Activated naive CD4-positive, alpha-beta T cell treated with anti-CD3 and anti-CD28 coated beads, Interleukin-2, amount 10 ng/mL, durations not matched to agents 7 days and 5 days (primary cell): ENCODE results near the gene CDIPT.
A peak's percentile ranks its signal among the peaks of the same experiment; 100 is the strongest.
"Not testable (repeated sequence)": the region's sequence is repeated elsewhere in the genome, so short reads cannot be mapped to it uniquely, and the experiment has no call there.

ENCODE experiments used
- CTCF ChIA-PET: fragments of 350-600 bp; sonication (Branson Sonifier 250); formaldehyde crosslinking; loops from one replicate; lab custom pipeline; 2021; ENCODE audit warnings: antibody characterized with exemption; lab: Charles Lee
- DNase-seq: peaks from one replicate; pipeline ENCODE4 v3.0.0-alpha.2; 2020
- H3K27ac Mint-ChIP-seq: one replicate; pipeline ENCODE4 v1.8.0; 2021; ENCODE audit warnings: mild to moderate bottlenecking, moderate library complexity, mixed read lengths
- H3K27me3 Mint-ChIP-seq: one replicate; pipeline ENCODE4 v1.8.0; 2021; ENCODE audit warnings: mild to moderate bottlenecking, mixed read lengths
- H3K36me3 Mint-ChIP-seq: one replicate; pipeline ENCODE4 v1.8.0; 2021; ENCODE audit warnings: mixed read lengths
- H3K4me1 Mint-ChIP-seq: one replicate; pipeline ENCODE4 v1.8.0; 2021; ENCODE audit warnings: mixed read lengths
- H3K4me3 Mint-ChIP-seq: one replicate; pipeline ENCODE4 v1.8.0; 2021; ENCODE audit warnings: mild to moderate bottlenecking, moderate library complexity, mixed read lengths
- H3K9me3 Mint-ChIP-seq: one replicate; pipeline ENCODE4 v1.8.0; 2021; ENCODE audit warnings: mixed read lengths

The CDIPT gene

DNA sequence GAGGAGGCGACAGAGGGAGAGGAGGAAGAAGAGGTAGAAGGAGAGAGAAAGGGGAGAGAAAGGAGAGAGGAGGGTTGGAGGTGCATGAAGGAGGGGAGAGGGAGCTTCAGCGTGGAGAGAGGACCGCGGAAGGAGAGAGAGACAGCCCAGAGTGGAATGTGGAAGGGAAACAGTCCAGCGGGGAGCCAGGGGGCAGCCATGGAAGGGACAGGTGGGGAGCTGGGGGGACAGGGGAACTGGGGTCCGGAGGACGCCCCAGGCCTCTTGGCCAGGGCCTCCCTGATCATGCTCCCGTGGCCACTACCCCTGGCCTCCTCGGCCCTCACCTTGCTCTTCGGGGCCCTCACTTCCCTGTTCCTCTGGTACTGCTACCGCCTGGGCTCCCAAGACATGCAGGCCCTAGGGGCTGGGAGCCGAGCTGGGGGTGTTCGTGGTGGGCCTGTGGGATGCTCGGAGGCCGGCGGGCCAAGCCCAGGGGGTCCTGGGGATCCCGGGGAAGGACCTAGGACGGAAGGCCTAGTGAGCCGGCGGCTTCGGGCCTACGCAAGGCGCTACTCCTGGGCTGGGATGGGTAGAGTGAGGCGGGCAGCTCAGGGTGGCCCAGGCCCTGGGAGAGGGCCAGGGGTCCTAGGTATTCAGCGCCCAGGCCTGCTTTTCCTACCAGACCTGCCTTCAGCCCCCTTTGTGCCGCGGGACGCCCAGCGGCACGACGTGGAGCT lies 38.0 kb upstream of the CDIPT start:
- Mint-ChIP-seq H3K27ac (peak overlapping the region; percentile 64), H3K9me3 (no peaks in the 10 kb centered on the region), H3K36me3 (no peaks in the 10 kb centered on the region), H3K4me1 (peaks cover 13% of the 10 kb centered on the region), H3K27me3 (peaks cover 55% of the 10 kb centered on the region), H3K4me3 (peak overlapping the region; percentile 67)
- CTCF ChIA-PET = interaction anchor here (1.0 kb wide), 1 partner anchor 61 kb away, joined by 3 read pairs; the partner anchor contains the start of gene TMEM219
- DNase-seq = no peak

DNA sequence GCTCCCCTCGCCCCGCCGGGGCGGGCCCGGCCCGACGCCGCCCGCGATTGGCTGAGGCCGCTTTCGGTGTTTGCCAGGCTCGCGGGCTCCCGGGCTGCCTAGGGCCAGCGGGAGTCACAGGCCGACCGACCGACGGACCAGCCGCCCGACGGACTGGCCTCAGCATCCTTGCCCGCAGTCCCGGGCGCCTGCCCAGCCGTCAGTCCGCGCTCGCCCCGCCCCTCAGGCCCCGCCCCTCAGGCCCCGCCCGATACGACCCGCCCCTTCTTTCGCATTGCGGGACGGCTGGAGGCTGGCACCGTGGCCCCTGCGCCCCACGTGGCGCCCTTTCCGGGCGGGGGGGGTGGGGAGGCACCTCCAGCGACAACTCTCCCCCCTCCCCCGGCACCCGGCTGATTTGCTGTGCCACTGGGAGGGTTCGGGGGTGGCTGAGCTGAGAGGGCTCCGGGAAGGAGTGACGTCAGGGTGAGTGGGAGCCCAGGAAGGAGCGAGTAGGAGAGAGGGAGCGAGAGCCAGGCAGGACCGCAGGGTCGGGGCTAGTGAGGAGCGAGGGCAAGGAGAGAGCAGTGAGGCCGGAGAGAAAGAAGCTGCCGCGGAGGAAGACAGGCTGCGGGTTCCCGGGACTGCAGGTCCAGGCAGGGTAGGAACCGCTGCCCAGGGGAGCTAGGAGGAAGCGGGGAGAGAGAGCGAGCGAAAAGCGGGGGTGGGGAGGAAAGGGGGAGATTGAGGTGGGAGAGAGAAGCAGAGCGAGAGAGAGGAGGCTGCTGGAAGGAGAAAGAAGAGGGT lies 37.3 kb upstream of the CDIPT start, which contains the start of gene ASPHD1:
TSS of gene ASPHD1 (plus strand) at position 387 of the 786 bp plus-strand sequence. CDS start 484 bp downstream, outside the sequence.
- CTCF ChIA-PET = interaction anchor here (0.6 to 1.0 kb wide), 2 partner anchors 62 to 227 kb away, joined by 3 read pairs; partner anchors contain the start of gene TMEM219
- Mint-ChIP-seq H3K4me1 (peaks cover 13% of the 10 kb centered on the region), H3K27ac (peak within 1 kb of the TSS; percentile 64), H3K9me3 (no peaks in the 10 kb centered on the region), H3K36me3 (no peaks in the 10 kb centered on the region), H3K27me3 (peaks cover 62% of the 10 kb centered on the region), H3K4me3 (peak within 1 kb of the TSS; percentile 67)
- DNase-seq = peak; percentile 75

DNA sequence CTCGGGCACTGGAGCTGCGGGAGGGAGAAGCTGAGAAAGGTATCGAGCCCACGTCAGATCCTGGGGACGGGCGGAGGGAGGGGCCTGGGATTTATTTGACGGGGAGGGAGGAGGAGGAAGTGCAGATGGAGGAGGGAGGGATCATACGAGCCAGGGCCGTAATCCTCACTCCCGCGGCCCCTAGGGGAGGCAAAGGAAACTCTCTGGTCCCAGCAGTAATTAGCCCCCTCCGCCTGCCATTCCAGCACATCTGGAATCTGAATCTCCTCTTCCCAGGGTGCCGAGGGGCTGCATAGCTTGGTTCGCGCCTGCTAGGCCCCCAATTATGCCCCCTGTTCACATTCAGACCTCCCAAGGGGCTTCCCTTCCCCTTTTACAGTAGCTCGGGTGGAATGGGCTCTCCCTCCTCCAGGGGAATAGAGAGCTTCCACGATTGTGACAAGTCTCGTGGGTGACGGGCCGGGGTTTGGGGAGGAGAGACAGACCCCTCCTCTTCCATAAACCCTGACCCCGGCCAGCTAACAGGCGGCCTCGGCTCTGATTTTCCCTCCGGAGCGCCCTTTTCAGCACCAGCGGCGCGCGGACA lies 36.6 kb upstream of the CDIPT start, which contains the start of gene SEZ6L2:
TSS of gene SEZ6L2 (minus strand) at position 35 of the 586 bp plus-strand sequence. CDS start 531 bp downstream, outside the sequence.
- no peak within 1 kb of the TSS for H3K27ac Mint-ChIP-seq
- H3K4me1 Mint-ChIP-seq = peaks cover 13% of the 10 kb centered on the region
- no peaks in the 10 kb centered on the region for H3K9me3 Mint-ChIP-seq
- CTCF ChIA-PET = interaction anchor here (0.6 kb wide), 1 partner anchor 226 kb away, joined by 3 read pairs; no protein-coding TSS in a partner anchor
- peak within 1 kb of the TSS; percentile 67 for H3K4me3 Mint-ChIP-seq
- H3K36me3 Mint-ChIP-seq = no peaks in the 10 kb centered on the region
- peak; percentile 84 for DNase-seq
- H3K27me3 Mint-ChIP-seq = peaks cover 69% of the 10 kb centered on the region

DNA sequence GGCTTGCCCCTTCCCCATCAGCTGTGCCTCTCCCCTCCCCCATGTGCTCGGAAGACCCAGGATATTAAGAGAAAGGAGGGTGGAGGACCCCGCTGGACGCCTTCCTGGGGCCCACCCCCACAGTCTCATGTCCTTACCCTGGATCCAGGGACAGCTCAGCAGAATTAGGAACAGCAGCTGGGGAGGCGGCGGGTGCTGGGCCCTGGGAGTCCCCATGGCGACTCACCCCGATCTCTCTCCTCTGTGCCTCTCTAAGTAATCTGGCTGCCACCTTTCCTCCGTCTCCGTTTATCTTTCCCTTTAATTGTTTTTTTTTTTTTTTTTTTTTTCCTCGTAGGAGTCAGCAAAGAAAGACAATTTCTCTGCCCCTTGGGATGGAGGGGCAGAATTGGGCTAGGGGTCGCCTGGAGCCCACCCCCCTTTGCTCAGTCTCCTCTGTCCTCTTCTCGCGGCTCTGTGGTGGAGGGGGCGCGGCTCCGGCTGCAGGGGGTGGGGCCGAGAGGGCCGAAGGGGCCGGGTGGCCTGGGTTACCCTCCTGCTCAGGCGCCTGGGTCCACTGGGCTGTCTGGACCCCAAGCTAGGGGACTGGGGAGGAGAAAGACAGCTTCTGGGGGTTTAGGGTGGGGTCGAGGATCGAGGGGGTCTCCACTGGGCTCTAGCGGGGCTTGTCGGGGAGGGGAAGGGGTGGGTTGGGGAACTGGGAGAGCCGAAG lies 35.9 kb upstream of the CDIPT start:
- Mint-ChIP-seq H3K4me1 (peaks cover 13% of the 10 kb centered on the region), H3K27me3 (peaks cover 69% of the 10 kb centered on the region), H3K27ac (no peak overlapping the region), H3K36me3 (no peaks in the 10 kb centered on the region), H3K9me3 (no peaks in the 10 kb centered on the region), H3K4me3 (no peak overlapping the region)
- no peak for DNase-seq
- CTCF ChIA-PET = no interaction called here

DNA sequence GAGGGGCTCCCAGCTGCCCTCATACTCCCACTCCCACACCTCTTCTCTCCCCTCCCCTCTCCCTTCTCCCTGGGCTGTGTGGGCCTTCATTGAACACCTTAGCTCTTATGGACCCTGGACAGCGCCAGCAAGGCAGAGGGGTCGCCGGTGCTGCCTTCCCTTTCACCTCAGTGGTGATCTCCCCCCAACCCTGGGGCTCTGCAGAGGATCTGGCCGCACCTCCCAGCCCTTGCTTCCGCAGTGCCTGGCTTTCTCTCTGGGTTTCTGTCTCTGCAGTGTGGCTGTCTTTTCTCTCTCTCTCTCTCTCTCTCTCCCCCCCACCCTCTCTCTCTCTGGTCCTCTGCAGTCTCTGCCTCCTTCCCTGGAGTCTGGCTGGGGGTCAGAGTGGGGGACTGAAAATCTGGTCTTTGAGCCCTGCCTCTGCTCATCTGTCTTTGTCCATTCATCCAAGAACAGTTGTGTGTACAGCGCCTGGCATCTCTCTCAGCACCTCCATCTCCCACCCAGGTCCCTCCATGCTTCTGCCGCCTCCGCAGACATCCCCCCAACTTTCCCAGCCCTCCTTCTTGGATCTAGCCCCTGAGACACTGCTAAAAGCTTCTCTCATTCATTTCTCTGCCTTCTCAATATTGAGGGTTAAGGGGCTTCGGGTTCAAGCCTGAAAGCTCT lies 35.2 kb upstream of the CDIPT start:
- no peak overlapping the region for H3K27ac Mint-ChIP-seq
- H3K4me1 Mint-ChIP-seq = peaks cover 9% of the 10 kb centered on the region
- H3K9me3 Mint-ChIP-seq = no peaks in the 10 kb centered on the region
- H3K27me3 Mint-ChIP-seq = peaks cover 69% of the 10 kb centered on the region
- CTCF ChIA-PET = no interaction called here
- no peak overlapping the region for H3K4me3 Mint-ChIP-seq
- H3K36me3 Mint-ChIP-seq = no peaks in the 10 kb centered on the region
- DNase-seq = no peak

DNA sequence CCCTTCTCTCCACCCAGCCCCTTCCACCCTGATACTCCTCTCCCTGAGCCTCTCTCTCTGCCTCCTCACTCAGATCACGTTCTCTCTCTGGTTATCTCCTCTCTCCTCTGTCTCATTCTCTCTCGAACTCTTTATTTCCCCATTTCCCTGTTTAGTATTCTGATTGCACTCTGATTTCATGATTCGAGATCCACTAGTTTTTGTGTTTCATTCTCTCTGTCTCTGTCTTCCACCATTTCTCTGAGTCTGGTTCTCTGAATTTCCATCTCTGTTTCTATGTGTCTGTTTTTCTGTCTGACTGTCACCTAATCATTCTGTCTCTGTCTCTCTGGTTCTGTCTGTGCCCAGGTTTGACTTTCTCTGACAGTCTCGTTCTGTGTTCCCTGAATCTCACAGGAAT lies 34.3 kb upstream of the CDIPT start:
- Mint-ChIP-seq H3K27ac (no peak overlapping the region), H3K36me3 (no peaks in the 10 kb centered on the region), H3K9me3 (no peaks in the 10 kb centered on the region), H3K27me3 (peaks cover 68% of the 10 kb centered on the region), H3K4me1 (peaks cover 9% of the 10 kb centered on the region), H3K4me3 (no peak overlapping the region)
- CTCF ChIA-PET = no interaction called here
- no peak for DNase-seq

DNA sequence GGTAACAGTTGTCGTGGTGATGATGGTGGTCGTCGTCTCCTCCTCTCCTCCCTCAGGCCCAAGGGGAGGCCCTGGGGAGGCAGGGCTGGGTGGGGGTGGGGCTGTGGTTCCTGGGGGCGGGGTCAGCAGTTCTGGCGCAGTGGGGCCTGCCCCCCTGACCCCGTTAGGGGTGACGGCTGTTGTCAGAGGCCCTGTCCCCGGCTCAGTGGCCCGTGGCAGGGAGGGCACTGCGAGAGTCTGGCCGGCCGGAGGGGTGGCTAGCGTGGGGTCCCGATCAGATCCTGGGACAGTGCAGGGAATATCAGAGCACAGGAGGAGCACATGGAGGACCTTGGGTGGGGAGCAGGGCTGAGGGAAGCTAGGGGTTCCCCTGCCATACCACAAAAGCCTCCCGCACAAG lies 33.8 kb upstream of the CDIPT start:
- Mint-ChIP-seq H3K4me3 (no peak overlapping the region), H3K27me3 (peaks cover 63% of the 10 kb centered on the region), H3K9me3 (no peaks in the 10 kb centered on the region), H3K27ac (no peak overlapping the region), H3K4me1 (peaks cover 9% of the 10 kb centered on the region), H3K36me3 (no peaks in the 10 kb centered on the region)
- CTCF ChIA-PET = no interaction called here
- DNase-seq = no peak

DNA sequence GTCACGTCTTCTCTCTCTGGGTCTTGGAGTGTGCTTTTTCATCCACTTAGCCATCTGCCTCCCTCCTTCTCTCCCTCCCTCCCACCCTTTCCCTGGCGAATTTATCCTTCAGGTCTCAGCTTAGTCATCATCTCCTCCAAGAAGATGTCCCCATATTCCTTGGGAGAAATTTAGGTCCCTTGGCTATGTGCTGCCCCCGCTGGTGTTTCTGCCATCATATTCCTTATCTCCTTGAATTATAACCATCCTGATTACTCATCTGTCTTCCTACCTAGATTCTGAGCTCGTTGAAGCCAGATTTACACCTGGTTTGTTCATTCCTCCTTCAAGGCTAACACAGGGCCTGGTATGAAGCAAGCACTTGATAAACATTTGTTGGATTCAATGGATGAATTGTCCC lies 31.3 kb upstream of the CDIPT start:
- no peak overlapping the region for H3K27ac Mint-ChIP-seq
- no peaks in the 10 kb centered on the region for H3K36me3 Mint-ChIP-seq
- peaks cover under 1% of the 10 kb centered on the region for H3K4me1 Mint-ChIP-seq
- CTCF ChIA-PET = no interaction called here
- H3K4me3 Mint-ChIP-seq = no peak overlapping the region
- no peaks in the 10 kb centered on the region for H3K9me3 Mint-ChIP-seq
- DNase-seq = no peak
- peaks cover 58% of the 10 kb centered on the region for H3K27me3 Mint-ChIP-seq

DNA sequence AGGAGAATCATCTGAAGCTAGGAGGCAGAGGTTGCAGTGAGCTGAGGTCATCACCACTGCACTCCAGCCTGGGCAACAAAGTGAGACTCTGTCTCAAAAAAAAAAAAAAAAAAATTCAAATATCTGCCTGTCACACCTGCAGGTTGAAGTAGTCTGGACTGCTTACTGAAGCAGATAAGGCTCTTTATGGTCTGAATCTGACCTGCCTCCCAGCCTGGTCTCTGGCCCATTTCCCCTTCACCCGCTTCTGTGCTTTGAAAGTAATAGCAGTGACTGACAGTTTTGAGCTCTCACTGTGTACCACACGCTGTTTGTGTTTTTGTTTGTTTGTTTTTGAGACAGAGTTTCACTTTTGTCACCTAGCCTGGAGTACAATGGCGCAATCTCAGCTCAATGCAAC lies 30.5 kb upstream of the CDIPT start:
- H3K27me3 Mint-ChIP-seq = peaks cover 52% of the 10 kb centered on the region
- no peak for DNase-seq
- H3K36me3 Mint-ChIP-seq = no peaks in the 10 kb centered on the region
- CTCF ChIA-PET = no interaction called here
- no peak overlapping the region for H3K4me3 Mint-ChIP-seq
- no peak overlapping the region for H3K27ac Mint-ChIP-seq
- H3K4me1 Mint-ChIP-seq = no peaks in the 10 kb centered on the region
- no peaks in the 10 kb centered on the region for H3K9me3 Mint-ChIP-seq

DNA sequence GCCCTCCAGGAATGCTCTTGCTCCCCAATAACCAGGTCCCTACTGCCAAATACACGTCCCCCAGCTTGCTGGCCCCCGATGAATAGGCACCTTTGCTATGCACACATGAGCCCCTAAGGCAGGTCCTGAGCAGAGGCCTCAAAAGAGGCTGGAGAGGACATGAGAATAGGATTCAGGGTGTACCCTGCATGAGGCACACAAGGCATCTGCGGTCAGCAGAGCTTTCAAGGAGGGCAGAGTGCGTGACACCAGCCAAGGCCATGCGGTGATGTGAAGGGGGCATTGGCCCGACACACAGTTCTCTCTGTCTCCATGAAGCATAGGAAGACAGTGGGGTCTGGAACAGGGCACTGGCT lies 29.4 kb upstream of the CDIPT start:
- H3K9me3 Mint-ChIP-seq = no peaks in the 10 kb centered on the region
- no peak overlapping the region for H3K4me3 Mint-ChIP-seq
- no peaks in the 10 kb centered on the region for H3K4me1 Mint-ChIP-seq
- peaks cover 45% of the 10 kb centered on the region for H3K27me3 Mint-ChIP-seq
- no peak overlapping the region for H3K27ac Mint-ChIP-seq
- CTCF ChIA-PET = no interaction called here
- no peak for DNase-seq
- H3K36me3 Mint-ChIP-seq = no peaks in the 10 kb centered on the region

DNA sequence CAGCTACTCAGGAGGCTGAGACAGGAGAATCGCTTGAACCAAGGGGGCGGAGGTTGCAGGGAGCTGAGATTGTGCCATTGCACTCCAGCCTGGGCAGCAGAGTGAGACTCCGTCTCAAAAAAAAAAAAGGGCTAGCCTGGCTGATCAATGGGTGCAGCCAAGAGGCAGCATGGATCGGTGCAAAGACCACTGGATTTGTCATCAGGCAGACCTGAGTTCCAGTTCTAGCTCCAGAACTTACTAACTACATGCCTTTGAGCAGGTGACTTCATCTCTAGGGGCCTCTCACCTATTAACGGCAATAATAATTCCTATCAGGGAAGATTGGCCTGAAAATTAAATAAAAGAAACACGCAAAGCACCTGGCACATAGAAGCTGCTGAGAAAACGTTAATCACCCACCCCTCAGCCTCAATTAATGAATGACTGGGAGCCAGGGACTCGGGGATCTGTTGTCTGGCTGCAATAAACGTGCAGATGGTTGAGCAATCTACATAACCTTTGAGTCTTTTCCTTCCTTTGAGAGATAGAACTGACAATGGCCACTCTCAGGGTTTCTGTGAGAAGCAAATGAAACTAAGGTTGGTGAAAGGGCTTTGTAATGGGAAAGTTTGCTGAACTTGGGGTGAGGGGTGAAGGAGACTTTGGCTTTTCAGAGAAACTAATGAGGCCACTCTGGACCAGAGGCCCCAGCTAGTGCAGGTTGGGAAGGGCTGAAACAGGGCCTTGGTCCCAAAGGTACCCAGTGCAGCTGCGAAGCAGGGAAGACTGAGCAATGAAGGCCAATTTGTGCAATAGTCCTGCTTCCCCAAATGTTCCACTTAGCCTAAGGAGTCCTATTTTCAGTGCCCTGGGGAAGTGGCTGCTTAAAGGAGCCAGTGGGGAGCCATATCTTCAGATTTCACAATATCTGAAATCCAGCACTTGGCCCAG lies 28.8 kb upstream of the CDIPT start:
- no peak overlapping the region for H3K27ac Mint-ChIP-seq
- no peaks in the 10 kb centered on the region for H3K4me1 Mint-ChIP-seq
- no peaks in the 10 kb centered on the region for H3K36me3 Mint-ChIP-seq
- no peak for DNase-seq
- CTCF ChIA-PET = no interaction called here
- no peak overlapping the region for H3K4me3 Mint-ChIP-seq
- no peaks in the 10 kb centered on the region for H3K9me3 Mint-ChIP-seq
- peaks cover 38% of the 10 kb centered on the region for H3K27me3 Mint-ChIP-seq

DNA sequence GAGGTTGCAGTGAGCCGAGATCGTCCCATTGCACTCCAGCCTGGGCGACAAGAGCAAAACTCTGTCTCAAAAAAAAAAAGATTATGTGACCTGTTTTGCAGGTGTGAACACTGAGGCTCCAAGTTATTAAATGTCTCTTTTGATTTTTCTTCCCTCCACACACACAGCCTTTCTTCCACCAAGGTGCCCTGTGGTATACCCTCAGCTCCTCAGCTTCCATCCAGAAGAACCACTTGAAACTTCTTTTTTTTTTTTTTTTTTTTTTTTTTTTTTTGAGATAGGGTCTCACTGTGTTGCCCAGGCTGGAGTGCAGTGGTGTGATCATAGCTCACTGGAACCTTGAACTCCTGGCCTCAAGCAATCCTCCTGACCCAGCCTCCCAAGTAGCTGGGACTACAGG lies 26.3 kb upstream of the CDIPT start:
- H3K9me3 Mint-ChIP-seq, H3K27ac Mint-ChIP-seq, DNase-seq, H3K4me1 Mint-ChIP-seq, CTCF ChIA-PET, H3K4me3 Mint-ChIP-seq, H3K36me3 Mint-ChIP-seq: not testable (repeated sequence)
- peaks cover 18% of the 10 kb centered on the region for H3K27me3 Mint-ChIP-seq

DNA sequence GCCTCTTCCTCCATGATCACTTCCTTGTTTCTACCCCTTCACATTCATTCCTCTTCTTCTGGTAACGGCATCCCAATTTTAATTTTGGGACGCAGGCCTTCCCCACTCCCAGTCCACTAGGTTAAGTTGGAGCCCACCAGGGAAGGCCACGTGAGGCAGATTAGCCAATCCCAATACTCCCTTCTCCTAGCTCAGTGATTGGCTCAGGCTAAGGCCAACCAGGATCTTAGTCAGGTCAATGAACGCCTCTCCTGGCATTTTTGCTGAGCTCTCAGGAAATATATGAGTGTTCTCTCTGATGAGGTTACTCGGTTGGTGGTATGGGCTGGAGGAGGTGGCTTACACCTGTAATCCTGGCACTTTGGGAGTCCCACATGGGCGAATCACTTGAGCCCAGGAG lies 21.0 kb upstream of the CDIPT start:
- Mint-ChIP-seq H3K9me3 (no peaks in the 10 kb centered on the region), H3K4me3 (no peak overlapping the region), H3K27me3 (peaks cover 37% of the 10 kb centered on the region), H3K27ac (no peak overlapping the region), H3K36me3 (no peaks in the 10 kb centered on the region), H3K4me1 (no peaks in the 10 kb centered on the region)
- CTCF ChIA-PET = interaction anchor here (1.2 kb wide), 1 partner anchor 122 kb away, joined by 3 read pairs; no protein-coding TSS in a partner anchor
- no peak for DNase-seq
